Fibroblast of skin of left quadriceps (primary cell): Measurements from ENCODE around the gene FAM98B.

Experiments
- DNase-seq, 2 experiments: peaks; one replicate each; pipeline ENCODE4 v3.0.0-alpha.2; 2013; ENCODE audit warnings: low read depth in 2 of 2

The FAM98B gene

DNA sequence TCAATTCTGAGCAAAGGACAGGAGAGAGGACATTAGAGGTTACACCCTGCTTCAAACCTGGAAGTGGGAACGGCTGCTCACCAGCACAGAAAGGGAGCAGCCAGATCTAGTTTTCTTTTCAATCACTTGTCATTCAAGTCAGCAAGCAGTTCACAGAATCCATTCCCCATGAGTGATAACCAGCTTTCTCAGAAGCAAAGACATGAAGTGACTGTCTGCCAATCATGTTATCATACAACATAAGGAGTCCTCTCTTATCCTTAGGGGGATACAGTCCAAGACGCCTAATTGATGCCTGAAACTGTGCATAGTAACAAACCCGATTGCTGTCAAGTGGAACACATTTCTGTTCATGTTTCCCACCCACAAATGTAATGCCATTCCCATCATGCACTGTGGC lies 54.7 kb downstream of the FAM98B start:
- no peak for DNase-seq

DNA sequence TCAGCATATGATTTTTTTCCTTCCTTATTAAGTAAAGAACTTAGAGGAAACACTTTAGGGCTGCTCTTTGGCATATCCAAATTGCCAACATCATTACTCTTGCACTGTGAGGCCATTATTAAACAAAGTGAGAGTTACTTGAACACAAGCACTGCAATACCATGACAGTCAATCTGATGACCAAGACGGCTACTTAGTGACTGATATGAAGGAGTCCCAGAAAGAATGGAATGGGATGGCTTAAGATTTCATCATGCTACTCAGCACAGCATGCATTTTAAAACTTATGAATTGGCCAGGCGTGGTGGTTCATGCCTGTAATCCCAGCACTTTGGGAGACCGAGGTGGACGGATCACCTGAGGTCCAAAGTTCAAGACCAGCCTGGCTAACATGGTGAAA lies 55.2 kb downstream of the FAM98B start:
- DNase-seq = no peak

DNA sequence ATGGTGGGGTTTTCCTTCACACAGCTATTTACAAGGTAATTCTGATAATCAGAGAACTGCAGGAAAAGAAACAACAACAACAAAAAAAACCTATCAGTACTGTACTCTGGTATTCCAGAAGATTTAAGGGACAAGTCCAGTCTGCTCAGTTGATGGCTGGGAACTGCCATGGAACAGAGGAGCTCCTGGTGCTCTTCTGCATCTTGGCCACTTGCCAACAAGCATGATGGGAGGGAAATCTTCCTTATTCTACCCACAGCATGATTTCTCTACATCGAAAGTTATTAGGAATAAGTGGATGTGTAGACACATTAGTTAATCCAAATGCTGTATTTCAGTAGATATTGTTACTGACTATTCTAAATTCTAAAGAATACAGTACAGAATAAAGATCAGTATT lies 59.0 kb downstream of the FAM98B start:
- DNase-seq = no peak

DNA sequence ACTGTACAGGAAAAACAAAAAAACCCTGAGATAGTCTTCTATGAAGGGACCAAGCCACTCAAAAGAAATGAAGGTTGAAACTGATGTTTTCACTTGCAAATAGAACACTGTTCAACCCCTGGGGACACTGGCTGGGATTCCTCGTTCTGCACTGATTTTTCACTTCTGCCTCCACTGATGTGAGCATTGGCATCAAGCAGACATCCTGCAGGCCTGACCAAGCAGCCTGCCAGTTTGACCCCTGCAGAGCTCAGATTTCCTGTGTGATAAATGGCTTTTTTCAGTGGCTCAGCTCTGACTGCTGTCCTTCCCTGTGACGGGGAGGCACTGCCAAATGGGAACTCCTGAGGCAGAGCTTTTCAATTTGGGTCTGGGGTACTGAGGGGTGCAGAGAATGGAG lies 60.7 kb downstream of the FAM98B start:
- DNase-seq = no peak

DNA sequence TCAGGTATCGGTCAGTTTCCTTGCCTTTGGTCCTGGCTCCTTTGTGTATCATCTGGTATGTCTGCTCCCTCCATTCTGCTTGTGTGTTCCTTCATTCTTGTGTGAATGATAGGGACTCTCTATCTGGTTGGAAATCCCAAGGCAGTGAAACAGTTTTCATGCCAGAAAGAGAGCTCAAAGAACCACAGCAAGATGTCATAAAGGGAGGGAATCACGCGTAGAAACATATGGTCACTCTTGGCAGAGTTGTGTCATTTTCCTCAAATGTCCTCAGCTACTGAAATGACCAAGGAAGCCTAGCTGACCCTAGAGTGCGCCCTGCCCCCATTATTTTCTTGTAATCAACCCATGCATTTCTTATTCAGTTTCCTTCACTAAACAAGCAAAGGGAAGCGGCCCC lies 62.7 kb downstream of the FAM98B start:
- no peak for DNase-seq

DNA sequence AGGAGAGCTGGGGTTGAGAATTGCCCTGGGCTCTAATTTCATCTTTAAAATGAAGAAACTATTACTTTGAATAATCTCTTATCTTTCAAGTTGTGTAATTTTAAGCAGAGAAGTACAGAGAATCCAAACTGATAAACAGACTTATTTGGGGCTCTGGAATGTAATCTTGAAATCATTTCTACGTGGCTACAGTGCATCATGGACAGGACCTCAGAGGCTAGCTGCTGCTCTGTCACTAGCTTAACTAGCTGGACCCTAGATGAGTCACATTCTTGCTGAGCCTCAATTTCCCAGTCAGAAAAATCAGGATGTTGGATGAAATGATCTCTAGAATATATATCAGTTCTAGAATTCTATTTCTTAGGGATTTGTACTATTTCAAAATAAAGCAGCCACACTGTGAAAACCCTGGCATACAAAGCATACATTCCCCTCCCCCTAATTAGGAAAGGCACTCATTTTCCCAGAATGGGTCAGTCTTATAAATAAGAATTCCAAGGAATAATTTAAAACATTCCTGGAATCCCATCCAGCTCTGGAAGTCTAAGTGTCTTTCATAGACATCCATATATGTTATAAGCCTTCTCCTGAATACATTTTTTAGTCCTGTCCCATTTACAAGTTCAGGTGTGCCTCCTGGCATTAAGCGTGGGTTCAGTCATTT lies 63.5 kb downstream of the FAM98B start:
- DNase-seq = no peak

DNA sequence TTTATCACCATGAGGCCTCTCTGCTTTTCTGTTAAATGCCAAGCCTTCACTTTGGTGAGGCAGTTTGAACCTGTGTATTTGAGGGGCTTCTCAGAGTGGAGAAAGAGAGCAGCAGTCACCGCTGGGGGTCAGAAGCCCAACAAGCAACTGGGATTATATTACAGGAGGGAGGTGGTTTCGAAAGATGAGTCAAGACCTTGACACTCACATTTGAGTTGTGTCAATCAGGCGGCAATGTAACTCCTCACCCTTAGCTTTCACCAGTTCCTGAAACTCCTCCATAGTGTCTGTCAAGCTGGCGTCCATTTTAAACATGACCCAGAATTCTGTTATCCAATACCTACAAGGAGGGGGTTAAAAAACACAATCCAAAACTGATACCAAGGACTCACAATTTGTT lies 64.2 kb downstream of the FAM98B start:
- no peak for DNase-seq

DNA sequence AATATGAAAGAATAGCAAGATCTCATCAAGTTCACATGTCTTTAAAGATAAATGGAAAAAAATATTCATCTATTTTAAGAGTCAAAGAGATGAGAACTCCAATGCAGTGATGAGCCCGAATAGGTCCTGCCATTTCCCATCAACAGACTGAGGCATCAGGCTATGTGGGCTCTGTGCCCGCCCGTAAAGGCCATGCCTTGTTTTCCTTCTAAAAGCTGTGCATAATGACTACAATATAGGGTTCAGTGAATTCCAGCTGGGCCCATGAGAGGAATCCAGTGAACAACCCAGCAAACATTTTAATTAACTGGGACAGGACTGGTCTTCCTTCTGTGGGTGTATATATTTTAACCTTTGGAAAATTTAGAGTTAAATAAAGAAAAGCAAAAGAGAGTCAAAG lies 66.1 kb downstream of the FAM98B start:
- DNase-seq = no peak

DNA sequence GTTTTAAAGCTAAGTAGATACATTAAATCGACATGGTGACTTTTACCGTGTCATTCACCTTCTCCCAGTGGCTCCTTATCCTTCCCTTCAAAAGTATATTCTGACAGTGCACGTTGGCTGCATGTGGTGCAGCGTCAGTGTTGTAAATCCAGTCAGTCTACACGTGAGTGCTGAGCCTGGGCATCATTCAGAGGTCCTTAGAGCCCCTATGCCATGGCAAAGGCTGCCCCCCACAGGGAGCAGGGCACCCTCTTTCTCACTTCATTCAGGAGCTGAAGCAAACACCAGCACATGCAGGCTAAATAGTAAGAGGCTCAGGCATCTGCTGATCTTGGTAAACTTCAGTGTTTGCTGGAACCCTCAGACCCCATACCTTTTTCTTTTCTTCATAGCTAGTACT lies 67.4 kb downstream of the FAM98B start:
- DNase-seq = no peak

DNA sequence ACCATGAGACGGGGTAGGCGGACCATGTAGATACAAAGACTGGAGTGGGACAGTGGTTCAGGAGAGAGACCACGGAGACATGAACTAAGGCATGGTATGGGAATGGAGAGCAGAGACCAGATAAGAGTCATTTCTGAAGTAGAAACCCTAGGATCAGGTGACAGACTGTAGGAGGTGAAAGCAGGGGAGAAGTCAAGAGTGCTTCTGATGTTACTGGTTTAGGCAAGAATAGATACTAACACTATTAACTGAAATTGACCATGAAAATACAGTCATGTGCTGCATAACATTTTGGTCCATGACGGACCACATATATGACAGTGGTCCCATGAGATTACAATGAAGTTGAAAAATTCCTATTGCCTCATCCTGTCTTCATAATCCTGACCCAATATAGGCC lies 69.0 kb downstream of the FAM98B start:
- no peak for DNase-seq

DNA sequence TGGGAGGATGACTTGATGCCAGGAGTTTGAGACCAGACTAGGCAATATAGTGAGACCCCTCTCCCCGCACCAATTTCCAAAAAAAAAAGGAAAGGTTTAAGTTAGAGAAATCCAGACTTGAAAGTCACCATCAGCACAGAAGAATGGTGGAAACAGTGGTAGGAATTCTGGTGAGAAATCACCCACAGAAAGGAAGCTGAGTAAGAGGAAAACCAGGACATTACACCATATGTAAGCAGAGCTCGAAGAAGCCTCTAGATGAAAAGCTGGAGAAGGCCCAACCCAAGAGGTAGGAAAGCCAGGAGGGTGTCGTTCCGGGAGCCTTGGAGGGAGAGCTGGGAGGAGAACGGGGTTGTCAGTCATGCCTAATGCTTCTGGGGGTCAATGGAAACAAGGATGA lies 70.2 kb downstream of the FAM98B start:
- DNase-seq = no peak

DNA sequence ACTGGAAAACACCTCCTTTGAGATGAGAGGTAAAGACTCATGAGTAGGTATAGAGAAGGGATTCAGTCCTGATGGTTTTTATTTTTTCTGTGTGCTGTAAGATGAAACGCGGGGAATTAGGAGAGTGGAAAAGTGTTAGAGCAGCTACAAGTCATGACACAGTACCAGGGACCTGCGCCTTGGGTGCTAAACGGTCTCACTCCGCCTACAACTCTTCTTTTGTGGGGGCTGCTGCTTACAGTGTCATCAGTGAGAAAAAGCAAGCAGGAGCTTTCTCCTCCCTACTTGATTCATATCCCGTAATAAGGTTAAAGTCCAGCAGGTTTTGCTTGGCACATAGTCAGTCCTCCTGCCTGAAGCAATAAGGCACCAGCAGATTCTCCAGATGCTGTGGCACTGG lies 71.6 kb downstream of the FAM98B start:
- no peak for DNase-seq

DNA sequence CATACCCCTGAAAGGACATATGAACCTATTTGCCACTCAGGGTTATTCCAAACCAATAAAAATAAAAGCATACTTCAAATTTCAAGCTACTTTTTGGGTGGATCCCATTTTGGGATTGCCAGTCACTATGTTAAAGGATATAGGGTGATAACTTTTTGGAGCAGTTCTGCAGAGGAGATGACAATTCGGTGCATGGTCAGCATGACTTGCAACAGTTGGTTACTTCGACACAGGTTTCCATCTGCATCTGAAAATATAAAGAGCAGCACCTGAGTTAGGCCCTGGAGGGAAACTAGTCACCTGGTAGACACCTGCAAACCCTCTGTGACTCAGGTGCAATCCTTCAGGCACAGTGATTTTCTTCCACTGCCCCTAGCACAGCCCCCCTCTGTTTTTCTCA lies 72.2 kb downstream of the FAM98B start:
- no peak for DNase-seq

DNA sequence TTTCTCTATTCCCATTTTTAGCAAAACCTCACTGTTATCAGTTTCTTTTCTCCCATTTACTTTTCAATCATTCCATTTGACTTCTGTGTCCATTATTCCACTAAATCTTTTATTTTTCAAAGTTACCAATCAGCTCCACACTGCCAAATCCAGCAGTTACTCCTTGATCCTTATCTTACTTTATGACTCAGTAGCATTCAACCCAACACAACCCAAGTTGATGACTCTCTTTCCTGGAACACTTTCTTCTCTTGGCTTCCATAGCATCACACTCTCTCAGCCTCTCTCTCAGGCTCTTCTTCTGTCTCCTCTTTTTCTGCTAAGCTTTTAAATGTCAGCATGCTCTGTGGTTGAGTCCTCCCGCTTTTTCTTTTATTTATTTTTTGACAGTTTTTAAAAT lies 74.4 kb downstream of the FAM98B start:
- DNase-seq = no peak

DNA sequence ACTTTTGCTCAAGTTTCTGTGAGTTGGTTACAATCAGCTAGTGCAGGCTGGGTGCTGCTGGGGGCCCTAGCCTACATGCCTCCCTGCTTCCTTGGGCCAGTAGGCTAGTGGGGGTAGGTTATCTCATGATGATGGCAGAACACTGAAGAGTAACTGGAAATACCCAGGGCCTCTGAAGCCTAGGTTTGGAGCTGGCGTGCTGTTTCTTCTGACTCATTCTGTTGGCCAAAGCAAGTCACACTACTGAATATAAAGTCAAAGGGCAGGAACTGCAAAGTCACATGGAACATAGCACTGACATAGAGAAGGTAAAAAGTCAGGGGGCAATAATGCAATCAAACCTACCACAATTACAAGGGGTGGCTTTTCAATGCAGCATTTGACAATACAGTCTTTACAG lies 76.2 kb downstream of the FAM98B start:
- DNase-seq = no peak

DNA sequence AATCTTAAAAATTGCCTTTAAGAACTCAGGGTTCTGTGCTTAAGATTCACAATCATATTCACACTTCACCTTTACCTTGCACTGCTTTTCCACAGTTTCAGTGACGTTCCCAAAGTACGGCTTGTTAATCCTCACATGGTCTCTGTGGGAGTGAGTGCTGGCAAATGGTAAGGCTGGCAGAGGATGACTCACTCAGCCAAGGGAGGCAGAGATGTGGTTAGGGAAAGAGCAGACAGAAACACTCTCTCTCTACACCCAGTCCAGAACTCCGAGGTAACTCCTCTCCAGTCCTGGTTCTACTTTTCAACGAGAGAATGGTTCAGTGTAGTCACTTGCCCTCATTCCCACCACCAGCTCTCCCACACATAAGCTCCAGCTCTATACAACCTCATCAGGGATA lies 77.6 kb downstream of the FAM98B start:
- DNase-seq = no peak

DNA sequence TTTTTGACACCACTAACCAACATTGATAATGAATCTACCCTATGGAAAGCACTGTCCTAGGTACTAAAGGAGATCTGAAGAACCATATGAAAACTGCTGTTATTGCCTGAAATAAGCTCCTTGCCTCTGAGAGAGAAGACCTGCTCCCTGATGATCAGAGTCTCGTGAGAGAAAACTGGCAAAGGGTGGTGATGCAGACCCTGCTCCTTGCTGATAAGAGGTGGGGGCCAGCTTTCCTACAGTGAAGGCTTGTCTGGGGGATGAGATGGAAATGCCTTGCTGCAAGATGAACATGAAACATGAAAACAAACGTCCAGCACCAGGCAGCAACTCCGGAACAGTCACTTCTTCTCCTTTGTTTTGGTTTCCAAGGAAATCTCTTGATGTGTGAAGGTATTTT lies 78.8 kb downstream of the FAM98B start:
- DNase-seq = no peak

DNA sequence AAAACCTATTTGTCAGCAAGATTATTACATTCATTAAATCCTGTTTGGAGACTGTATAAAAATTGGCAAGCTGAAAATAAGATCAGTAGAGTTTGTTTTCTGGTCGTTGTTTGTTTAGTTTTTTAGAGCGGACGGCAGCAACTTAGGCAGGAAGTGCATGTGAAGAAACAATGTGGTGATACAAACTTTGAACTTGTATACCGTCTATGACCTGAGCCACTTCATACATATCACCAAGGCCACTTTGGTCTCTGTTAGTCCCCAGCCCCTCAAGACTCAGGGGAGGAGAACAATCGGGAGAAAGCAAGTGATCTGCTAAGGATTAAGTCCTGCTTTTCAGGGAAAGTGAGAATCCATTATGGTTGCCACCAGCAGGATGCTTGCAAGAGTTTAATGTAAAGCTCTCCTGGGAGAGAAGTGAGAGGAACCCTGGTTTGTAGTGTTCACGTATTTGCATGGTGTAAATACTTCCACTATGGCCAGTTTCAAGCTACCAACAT lies 79.5 kb downstream of the FAM98B start:
- DNase-seq = no peak

DNA sequence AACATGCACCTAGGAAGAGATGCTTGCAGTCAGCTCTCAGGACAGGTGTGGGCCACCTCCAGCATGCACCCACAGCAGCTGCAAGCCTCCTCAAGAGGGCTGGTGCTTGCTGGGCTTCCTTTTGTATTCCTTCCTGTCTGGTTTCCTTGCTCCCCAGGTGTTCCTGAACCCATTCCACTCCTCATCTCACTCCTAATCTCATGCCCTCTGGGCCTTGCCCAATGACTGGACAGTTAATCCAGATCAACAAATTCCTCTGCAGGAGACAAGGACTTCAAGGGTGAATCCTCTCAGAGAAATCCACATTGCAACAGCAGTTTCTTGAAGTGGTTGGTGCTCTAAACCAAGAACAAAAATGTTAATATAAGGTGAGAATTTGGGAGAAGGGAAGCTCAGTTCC lies 80.0 kb downstream of the FAM98B start:
- DNase-seq = no peak

DNA sequence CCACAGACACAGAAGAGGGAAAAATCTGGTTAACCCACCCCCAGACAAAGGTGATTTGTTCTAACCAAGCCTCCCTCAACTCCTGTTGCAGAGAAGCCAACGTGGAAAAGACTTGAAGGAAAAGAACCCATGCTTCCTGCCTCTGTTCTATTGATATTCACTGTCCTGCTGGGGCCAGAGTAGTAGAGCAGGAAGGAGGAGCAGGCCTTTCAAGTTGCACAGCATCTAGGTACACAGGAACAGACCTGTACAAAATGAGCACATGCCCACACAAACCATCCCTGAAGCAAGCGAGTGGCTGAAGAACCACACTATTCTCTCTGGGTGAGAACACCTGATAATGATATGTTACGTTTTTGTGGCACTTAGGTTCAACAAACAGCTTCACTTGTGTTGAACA lies 80.8 kb downstream of the FAM98B start:
- no peak for DNase-seq

DNA sequence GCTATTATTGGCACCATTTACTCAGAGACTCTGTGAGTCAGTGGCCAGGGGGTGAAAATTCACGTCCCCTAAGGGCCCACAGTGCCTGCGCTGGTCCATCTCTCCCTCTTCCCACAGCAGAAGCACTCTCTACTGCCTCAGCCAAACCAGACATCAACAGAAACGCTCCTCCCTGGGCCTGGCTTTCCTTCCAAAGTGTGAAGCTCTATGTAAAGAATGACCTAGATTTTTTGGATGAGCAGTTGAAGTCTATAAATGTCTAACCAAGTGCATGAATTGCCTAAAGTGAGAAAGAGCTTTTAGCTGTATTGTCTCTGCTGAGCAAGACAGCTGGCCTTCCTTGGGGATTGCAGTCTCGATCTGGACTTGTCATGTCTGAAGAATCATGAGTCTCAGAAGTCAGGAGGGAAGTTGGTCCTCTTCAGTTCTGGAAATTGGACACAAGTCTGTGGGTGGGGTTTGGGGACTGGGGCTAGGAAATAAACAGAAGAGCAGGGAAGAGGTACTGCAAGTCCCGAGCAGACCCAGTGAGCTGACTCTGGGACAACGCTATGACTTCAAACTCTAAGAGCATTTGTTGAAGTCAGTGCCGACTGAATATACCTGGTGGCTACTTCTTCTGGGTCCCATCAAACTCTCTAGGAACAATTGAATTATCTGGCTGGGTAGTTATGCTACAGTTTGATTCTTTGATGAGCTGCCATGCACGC lies 81.7 kb downstream of the FAM98B start:
- no peak for DNase-seq

DNA sequence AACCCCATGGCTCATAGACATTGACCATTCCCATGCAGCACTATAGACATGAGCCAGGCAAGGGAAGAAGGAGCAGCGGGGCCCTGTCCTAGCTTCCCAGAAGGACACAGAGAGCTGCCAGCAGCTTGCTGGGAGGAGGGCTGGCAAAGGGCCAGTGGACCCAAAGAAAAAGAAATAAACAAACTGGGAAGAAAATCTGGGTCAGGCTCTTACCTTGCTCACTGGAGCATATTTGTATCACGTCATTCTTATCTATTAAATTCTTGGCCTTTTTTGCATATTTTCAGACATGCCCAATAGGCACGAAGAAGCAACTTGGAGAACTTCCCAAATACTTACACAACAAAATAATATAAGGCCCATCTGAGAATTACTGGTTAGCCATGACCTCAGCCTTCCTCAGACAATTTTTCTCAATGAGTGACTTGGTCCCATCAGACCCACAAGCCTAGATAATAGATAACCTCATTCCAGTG lies 82.3 kb downstream of the FAM98B start:
- DNase-seq = peak; percentile 94
